WERI-Rb-1 (cell line): ENCODE results near the gene GTSF1L.
A peak's percentile ranks its signal among the peaks of the same experiment; 100 is the strongest.

Source experiments
- DNase-seq: peaks from one replicate; pipeline ENCODE4 v3.0.0-alpha.2; 2020
- H3K27ac ChIP-seq: fragments of 250-450 bp; sonication (Bioruptor Pico); 2 replicates; pipeline ENCODE4 v1.5.1; 2020; ENCODE audit warnings: mild to moderate bottlenecking, moderate library complexity
- H3K27me3 ChIP-seq: fragments of 250-450 bp; sonication (Bioruptor Pico); 2 replicates; pipeline ENCODE4 v1.5.1; 2021; ENCODE audit warnings: mild to moderate bottlenecking, low read depth, moderate library complexity; ENCODE audit not compliant: insufficient read depth, severe bottlenecking
- H3K36me3 ChIP-seq: fragments of 250-450 bp; sonication (Bioruptor Pico); 2 replicates; pipeline ENCODE4 v1.5.1; 2020; ENCODE audit warnings: mild to moderate bottlenecking, moderate library complexity
- H3K4me3 ChIP-seq: 2 replicates; pipeline ENCODE4 v1.5.1; 2011; ENCODE audit warnings: low read depth, mild to moderate bottlenecking, control low read depth, low read length
- H3K9me3 ChIP-seq: fragments of 250-450 bp; sonication (Bioruptor Pico); 2 replicates; pipeline ENCODE4 v1.5.1; 2021; ENCODE audit warnings: mild to moderate bottlenecking, moderate library complexity; ENCODE audit not compliant: severe bottlenecking
- TF ChIP-seq, protein P1 (sequence below): IDR thresholded peaks from 2 replicates; pipeline ENCODE4 v1.5.1; 2011; ENCODE audit warnings: low read depth, mild to moderate bottlenecking, control low read depth, inconsistent platforms, low read length

GTSF1L gene

DNA sequence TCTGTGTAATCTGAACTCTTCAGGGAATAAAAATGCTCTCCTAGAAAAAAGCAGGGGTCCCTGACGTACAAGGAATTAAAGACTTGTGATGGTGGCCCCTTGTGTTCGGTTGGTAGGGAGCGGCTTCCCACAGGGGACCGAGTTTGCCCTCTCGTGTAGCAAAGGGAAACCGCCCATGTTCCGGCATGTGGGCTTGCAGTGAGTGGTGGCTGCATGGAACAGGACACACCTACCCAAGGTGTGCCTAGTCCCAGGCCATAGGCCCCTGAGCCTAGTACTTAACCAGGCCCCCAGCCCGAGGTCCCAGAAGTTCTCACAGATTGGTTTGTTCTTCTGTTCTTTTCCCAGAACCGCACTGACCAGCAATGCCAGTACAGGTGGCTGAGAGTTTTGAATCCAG lies 44.4 kb downstream of the GTSF1L start:
- TF ChIP-seq, protein P1, sequence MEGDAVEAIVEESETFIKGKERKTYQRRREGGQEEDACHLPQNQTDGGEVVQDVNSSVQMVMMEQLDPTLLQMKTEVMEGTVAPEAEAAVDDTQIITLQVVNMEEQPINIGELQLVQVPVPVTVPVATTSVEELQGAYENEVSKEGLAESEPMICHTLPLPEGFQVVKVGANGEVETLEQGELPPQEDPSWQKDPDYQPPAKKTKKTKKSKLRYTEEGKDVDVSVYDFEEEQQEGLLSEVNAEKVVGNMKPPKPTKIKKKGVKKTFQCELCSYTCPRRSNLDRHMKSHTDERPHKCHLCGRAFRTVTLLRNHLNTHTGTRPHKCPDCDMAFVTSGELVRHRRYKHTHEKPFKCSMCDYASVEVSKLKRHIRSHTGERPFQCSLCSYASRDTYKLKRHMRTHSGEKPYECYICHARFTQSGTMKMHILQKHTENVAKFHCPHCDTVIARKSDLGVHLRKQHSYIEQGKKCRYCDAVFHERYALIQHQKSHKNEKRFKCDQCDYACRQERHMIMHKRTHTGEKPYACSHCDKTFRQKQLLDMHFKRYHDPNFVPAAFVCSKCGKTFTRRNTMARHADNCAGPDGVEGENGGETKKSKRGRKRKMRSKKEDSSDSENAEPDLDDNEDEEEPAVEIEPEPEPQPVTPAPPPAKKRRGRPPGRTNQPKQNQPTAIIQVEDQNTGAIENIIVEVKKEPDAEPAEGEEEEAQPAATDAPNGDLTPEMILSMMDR = no peak
- H3K27ac ChIP-seq = no peak overlapping the region
- no peaks in the 10 kb centered on the region for H3K9me3 ChIP-seq
- H3K4me3 ChIP-seq = no peak overlapping the region
- H3K27me3 ChIP-seq = no peaks in the 10 kb centered on the region
- no peak for DNase-seq
- peaks cover 69% of the 10 kb centered on the region for H3K36me3 ChIP-seq

DNA sequence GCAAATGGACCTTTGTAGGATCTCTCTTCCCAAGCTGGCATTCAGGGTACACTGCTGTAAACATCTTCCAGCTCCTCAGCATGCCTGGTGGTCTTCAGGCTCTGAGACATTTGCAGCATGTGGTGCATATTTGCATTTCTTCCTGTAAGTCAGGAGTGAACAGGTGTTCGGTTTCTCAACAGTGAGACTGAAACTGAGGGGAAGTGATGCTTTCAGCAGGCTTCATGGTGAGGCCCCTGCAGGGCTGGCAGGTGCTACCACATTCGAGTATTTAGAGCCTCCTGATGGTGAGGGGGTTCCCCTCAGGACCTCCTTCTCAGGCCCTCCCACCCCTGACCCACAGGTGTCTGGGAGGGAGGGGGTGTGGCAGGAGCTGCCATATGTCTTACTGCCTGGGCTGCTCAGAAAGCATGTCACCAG lies 44.8 kb downstream of the GTSF1L start:
- Histone ChIP-seq H3K36me3 (peaks cover 68% of the 10 kb centered on the region), H3K9me3 (no peaks in the 10 kb centered on the region), H3K27ac (no peak overlapping the region), H3K27me3 (no peaks in the 10 kb centered on the region), H3K4me3 (no peak overlapping the region)
- DNase-seq = no peak
- TF ChIP-seq, protein P1 = no peak

DNA sequence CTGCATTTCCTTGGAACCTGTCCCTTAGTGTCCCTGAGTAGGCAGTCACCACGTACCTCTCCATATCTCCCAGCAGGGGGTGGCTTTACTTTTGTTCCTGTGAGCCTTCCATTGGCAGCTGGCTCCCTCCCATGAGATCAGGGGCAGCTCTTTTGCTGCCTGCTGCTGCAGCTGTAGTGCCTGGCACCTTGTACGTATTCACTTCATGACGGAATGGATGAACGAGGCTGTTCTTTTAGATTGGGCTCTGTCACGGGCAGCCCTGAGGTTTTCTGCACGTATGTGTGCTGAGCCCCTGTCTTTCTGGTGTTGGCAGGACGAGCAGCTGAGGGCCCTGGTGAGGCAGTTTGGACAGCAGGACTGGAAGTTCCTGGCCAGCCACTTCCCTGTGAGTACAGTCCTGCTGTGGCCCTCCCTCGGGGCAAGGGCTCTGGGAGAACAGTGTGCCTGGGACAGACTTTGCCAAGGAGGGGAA lies 45.3 kb downstream of the GTSF1L start:
- H3K27ac ChIP-seq = no peak overlapping the region
- no peaks in the 10 kb centered on the region for H3K27me3 ChIP-seq
- H3K36me3 ChIP-seq = peaks cover 68% of the 10 kb centered on the region
- H3K4me3 ChIP-seq = no peak overlapping the region
- DNase-seq = peak; percentile 30
- TF ChIP-seq, protein P1 = 0 out of 2 replicates have a peak, but pooled peaks have one; percentile 11
- no peaks in the 10 kb centered on the region for H3K9me3 ChIP-seq

DNA sequence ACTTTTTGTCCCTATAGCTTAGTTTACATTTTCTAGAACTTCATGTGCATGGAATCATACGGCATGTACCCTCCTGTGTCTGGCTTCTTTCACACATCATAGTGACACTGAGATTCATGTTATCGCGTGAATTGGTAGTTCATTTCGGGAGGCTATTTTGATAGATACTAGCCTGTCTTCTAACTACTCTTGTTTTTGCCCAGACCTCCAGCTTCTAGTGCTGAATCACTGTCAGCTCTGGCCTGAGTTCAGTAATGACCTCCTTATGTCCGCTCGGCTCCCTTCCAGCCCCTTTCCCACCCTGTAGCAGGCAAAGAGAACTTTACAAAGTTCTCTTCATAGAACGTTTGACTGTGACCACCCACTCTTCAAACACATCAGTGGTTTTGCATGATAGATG lies 45.8 kb downstream of the GTSF1L start:
- TF ChIP-seq, protein P1 = no peak
- Histone ChIP-seq H3K9me3 (no peaks in the 10 kb centered on the region), H3K36me3 (peaks cover 69% of the 10 kb centered on the region), H3K4me3 (no peak overlapping the region), H3K27me3 (no peaks in the 10 kb centered on the region), H3K27ac (no peak overlapping the region)
- DNase-seq = no peak

DNA sequence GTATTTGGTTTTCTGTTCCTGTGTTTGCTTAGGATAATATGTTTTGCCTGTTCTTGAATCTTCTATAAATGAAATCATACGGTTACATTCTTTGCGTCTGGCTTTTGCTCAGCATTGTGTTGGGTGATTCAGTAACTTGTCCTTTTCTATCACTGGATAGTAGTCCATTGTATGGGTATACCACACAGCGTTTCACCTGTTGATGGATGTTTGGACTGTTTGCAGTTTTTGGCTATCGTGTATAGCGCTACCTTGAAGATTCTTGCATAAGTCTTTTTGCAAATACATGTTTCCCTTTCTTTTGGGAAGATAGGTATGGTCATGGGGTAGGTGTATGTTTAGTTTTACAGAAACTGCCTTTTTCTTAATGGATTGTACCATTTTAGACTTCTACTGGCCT lies 50.4 kb downstream of the GTSF1L start:
- H3K36me3 ChIP-seq = peaks cover 61% of the 10 kb centered on the region
- DNase-seq = no peak
- H3K27ac ChIP-seq = no peak overlapping the region

More for the DNA sequence above, 50.4 kb downstream of the GTSF1L start:
- Histone ChIP-seq H3K9me3 (no peaks in the 10 kb centered on the region), H3K4me3 (no peak overlapping the region), H3K27me3 (no peaks in the 10 kb centered on the region)
- TF ChIP-seq, protein P1 = no peak
